HG02943 (cell line): ENCODE results near the gene LIPG.

ENCODE experiments used
- ATAC-seq: cut with Tn5 transposase; IDR thresholded peaks from one replicate; pipeline ENCODE4 v1.9.1; 2021; ENCODE audit warnings: mild to moderate bottlenecking, low read depth, moderate library complexity; ENCODE audit not compliant: unreplicated experiment

Gene LIPG

GRCh38 chr18:49628881-49629795 lies 67.3 kb downstream of the LIPG start:
- ATAC-seq, result no peak

DNA sequence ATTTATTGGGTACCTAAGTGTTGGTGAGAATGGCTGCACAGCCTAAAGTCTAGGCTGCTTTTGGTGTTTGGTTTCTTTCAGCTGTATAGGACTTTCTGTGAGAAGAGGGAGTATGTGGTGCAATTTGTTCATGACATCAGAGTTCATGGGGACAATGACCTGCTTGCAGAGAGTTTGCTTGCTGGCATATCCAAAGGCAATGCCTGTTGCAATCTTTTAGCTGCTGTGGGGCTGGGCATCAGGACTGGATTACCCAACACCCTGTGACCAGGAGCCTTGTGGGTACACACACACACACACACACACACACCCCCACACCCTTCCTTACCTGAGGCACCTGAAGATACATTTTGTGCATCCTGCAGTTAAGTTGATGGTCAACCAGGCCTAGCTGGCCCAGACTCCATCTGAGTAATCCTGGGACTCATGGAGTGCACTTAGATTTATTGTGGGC lies 68.4 kb downstream of the LIPG start:
- no peak for ATAC-seq

- no peak for ATAC-seq
These were observed 69.4 kb downstream of the LIPG start for GRCh38 chr18:49631146-49631866.

DNA sequence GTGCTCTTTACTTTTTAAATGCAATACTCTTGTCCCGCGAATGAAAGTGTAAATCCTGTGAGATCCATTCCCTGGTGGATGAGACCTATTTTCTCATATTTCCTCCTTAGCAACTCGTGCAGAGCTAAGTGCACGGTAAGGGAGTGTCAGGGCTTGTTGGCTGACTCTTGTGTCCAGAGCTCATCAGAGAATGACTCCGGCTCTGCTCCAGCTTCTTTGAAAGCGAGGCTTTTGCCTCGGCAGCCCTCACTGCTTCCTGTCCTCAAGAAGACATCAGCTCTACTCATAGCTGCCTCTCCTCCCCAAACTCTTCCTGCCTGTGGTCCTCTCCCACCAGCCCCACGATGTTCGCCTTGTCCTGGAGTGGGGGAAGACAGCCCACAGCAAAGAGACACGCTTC lies 70.7 kb downstream of the LIPG start:
- ATAC-seq, result no peak

GRCh38 chr18:49638209-49638785 lies 76.4 kb downstream of the LIPG start:
- ATAC-seq, result no peak

DNA sequence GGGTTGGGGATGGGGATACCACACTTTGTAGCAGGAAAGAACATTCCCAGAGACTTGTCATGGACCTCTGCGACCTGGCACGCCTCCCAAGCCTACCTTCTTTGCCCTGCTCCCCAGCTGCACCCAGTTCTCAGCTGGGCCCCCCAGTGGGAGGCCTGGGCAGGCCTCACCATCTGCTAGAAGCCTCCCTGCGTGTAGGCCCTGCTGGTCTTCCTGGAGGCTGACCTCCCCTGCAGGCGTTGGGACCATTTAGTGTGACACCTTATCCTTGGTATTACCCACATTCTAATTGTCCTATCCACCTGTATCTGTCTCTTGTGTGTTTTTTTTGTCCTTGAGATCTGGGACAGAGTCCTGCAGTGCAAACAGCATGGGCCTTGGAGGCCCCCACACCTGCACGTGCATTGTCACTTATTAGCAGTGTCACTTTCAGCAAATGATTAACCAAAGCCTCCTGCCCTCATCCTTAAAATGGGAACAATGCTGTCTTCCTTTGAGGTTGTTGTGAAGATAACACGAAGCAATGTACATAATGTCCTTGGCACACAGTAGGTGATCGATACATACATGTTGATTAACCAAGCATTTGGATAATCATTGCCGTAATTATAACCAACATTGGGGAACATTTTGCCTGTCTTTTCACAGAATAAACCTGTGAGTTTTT lies 77.2 kb downstream of the LIPG start:
- ATAC-seq, result no peak

GRCh38 chr18:49639643-49640391 lies 78.0 kb downstream of the LIPG start:
- no peak for ATAC-seq

DNA sequence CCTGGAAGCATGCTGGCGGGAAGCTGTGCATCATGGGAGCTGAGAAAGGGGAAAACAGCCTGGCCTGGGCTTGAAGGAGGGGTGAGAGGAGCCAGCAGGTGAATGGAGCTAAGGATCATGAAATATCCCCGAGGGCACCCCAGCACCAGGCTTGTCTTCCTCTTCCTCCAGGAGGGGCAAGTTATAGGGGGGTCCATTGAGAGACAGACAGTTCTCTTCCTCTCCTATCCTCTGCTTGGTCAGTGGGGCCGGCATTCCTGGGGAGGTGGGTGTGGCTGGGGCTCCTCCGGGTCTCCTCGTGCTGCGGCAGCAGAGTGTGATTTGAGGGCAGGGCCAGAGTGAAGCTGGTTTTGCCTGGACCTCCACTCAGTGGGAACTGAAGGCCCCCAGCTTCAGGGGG lies 78.9 kb downstream of the LIPG start:
- ATAC-seq, result no peak

DNA sequence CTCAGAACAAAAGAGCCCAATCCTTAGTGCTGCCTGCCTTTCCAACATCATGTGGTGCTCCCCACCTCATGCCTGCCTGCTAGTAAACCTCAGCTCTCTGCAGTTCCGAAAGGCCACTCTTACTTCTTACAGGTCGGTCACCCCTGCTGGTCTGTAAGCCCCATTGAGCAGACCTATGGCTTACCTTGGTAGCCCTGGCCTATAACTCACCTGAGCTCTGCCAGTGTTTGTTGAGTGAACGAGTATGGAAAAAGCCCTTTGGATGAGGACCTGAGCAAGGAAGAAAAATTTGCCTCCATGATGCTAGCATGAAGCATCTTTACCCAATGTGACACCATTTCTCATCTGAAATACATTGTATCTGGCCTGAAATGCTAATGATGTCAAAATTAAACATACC lies 83.3 kb downstream of the LIPG start:
- no peak for ATAC-seq

DNA sequence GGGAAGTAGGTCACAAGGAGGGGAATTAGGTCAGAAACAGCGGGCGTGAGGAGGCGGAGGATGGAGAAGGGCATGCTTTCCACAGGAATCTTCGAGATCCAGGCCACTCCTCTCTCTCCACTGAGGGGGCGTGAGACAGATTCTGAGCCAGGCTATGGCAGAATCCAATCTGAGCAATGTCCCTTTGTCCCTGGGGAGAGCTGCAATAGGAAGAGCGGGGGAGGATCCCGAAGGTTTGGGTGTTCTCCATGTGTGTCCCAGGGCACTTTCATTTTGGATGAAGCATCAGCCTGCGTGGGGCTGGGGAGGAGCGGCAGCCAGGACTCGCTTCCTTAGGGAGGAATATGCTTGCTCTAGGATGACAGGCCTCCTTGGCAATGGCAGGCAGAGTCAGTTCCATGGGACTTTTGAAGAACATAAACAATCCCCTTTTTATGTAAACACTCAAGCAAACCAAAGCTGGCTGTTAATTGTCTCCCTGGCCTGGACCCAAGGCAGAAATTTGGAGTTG lies 84.0 kb downstream of the LIPG start:
- ATAC-seq, result no peak

DNA sequence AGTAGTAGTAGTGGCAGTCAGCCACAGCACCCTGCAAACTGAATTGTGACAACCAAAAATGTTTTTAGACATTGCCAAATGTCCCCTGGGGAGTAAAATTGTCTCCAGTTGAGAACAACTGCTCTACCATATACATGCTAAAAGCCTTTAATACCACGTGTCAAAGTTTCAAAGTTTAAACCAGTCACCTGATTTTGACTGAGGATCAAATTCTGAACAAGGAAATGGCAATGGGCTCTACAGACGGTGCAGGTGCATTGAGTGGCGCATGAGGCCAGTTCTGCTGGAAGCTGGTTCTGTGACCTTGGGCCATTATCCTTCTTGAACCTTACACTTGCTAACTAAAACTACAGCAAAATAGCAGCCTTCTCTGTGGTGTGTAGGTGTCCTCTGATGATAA lies 85.0 kb downstream of the LIPG start:
- ATAC-seq, result no peak

GRCh38 chr18:49647496-49648168 lies 85.8 kb downstream of the LIPG start:
- ATAC-seq, result no peak

- ATAC-seq, result no peak
These were observed 86.5 kb downstream of the LIPG start for GRCh38 chr18:49648326-49648725.
